Esophagus squamous epithelium (tissue), 5 donors: ENCODE measurements around the gene MATN1. TPM values are rescaled to one million over a fixed set of nuclear protein-coding genes. Genes with fewer than 3 reads are reported as not detected.

ENCODE experiments used
- DNase-seq: peaks from one replicate; lab custom pipeline; 2025; lab: John Stamatoyannopoulos, UW
- H3K27ac ChIP-seq, 4 donors: fragments of 200-600 bp; sonication (generic); one replicate each; pipeline ENCODE4 v1.5.1; 2016 to 2019; ENCODE audit warnings: mild to moderate bottlenecking in 1 of 4
- H3K27me3 ChIP-seq, 4 donors: fragments of 200-600 bp; sonication (generic); 1 replicate in 3 of 4; 2 replicates in 1 of 4; pipeline versions ENCODE4 v1.5.1 to v1.6.0; 2017 to 2021; ENCODE audit warnings: antibody characterized with exemption in 1 of 4
- H3K36me3 ChIP-seq, 3 donors: fragments of 200-600 bp; sonication (generic); one replicate each; pipeline ENCODE4 v1.5.1; 2016 to 2019
- H3K4me1 ChIP-seq, 3 donors: fragments of 200-600 bp; sonication (generic); one replicate each; pipeline ENCODE4 v1.5.1; 2017 to 2019
- H3K4me3 ChIP-seq, 4 donors: fragments of 200-600 bp; sonication (generic); 1 replicate in 3 of 4; 2 replicates in 1 of 4; pipeline ENCODE4 v1.5.1; 2016 to 2019; ENCODE audit warnings: mild to moderate bottlenecking in 2 of 4, moderate library complexity in 1 of 4
- H3K9me3 ChIP-seq, 3 donors: fragments of 200-600 bp; sonication (generic); one replicate each; pipeline ENCODE4 v1.5.1; 2016 to 2019
- CTCF ChIP-seq, 6 experiments: fragments of 450-650 bp in 4 of 6; fragments of 200-600 bp in 2 of 6; sonication (generic) in 2 of 6; IDR thresholded peaks; one replicate each; pipeline ENCODE4 v1.5.1; 2016 to 2019; ENCODE audit warnings: antibody characterized with exemption in 6 of 6, mild to moderate bottlenecking in 4 of 6, moderate library complexity in 4 of 6
- POLR2A ChIP-seq, 4 donors: fragments of 450-650 bp; IDR thresholded peaks; one replicate each; pipeline ENCODE4 v1.6.1; 2017; ENCODE audit warnings: antibody characterized with exemption in 4 of 4, mild to moderate bottlenecking in 4 of 4, moderate library complexity in 3 of 4
- WGBS, 2 donors: methylation state at CpG; one replicate each; pipeline ENCODE4 v1.1.5; 2018; 5-methylcytosine and 5-hydroxymethylcytosine counted together
- intact Hi-C: fragments of 100-400 bp; cut with DNase I; formaldehyde crosslinking; loops from one replicate; pipeline ENCODE4 v1.15.0; 2022
- total RNA-seq, 4 donors: library from RNA; depleted of rRNA; stranded (reverse); fragments of >200 nt; gene quantifications; one replicate each; pipeline ENCODE4 v1.1.0, GENCODE V29; 2016
- donor health status: DM: yes; HTN: yes; CAD: no.

Gene MATN1
- total RNA-seq, 4 donors from 2014 or later, result not detected

- intact Hi-C loops, result no loop called here
- Histone ChIP-seq H3K27ac (no peak overlapping the region), H3K9me3 (no peaks in the 10 kb centered on the region), H3K27me3 (peaks cover 0 to 9% (median 0%) of the 10 kb centered on the region in 4 donors), H3K4me1 (no peaks in the 10 kb centered on the region), H3K36me3 (peaks cover 0 to 32% (median 0%) of the 10 kb centered on the region in 3 donors), H3K4me3 (no peak overlapping the region)
- 81 to 94% methylated on average over 4 of the region's 4 CpGs for whole genome bisulfite sequencing, 2 donors
- no peak for DNase-seq
- TF ChIP-seq POLR2A (IDR thresholded peaks at IDR 0.05) (no peak), CTCF (IDR thresholded peaks at IDR 0.05) (no peak)
These were observed 10.7 kb upstream of the MATN1 start for GRCh38 chr1:30734106-30734505.

DNA sequence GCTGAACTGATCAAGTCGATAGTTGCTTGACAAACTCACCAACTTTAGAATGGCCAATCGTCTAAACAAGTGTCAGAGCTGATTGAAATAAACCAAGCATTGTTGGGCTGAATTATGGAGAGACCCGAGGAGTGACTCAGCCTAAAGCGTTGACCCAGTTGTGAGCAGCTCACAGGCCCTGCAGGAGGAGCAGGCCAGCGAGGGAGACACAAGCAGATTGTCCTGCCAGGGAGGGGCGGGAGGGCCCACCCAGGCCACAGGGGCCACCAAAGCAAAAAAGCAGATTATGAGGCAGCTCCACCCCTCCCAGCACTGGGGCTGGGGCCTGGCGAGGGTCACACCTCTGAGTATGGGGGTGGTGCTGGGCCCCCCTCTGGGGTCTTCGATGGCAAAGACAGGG lies 10.1 kb upstream of the MATN1 start:
- Histone ChIP-seq H3K4me1 (no peaks in the 10 kb centered on the region), H3K4me3 (no peak overlapping the region), H3K27ac (no peak overlapping the region), H3K36me3 (peaks cover 0 to 27% (median 0%) of the 10 kb centered on the region in 3 donors), H3K9me3 (no peaks in the 10 kb centered on the region), H3K27me3 (peaks cover 0 to 4% (median 0%) of the 10 kb centered on the region in 4 donors)
- 72 to 84% methylated on average over 7 of the region's 8 CpGs for WGBS, 2 donors
- intact Hi-C loops, result no loop called here
- DNase-seq, result no peak
- TF ChIP-seq POLR2A (IDR thresholded peaks at IDR 0.05), result no peak
- TF ChIP-seq CTCF (IDR thresholded peaks at IDR 0.05), result no peak

GRCh38 chr1:30732277-30732996 lies 9.1 kb upstream of the MATN1 start:
- WGBS, 2 donors, result 20 to 72% methylated on average over 1 to 7 of the region's 10 CpGs
- Histone ChIP-seq H3K27ac (no peak overlapping the region), H3K27me3 (no peaks in the 10 kb centered on the region), H3K36me3 (peaks cover 0 to 16% (median 0%) of the 10 kb centered on the region in 3 donors), H3K9me3 (no peaks in the 10 kb centered on the region), H3K4me3 (no peak overlapping the region), H3K4me1 (no peaks in the 10 kb centered on the region)
- no peak for TF ChIP-seq CTCF (IDR thresholded peaks at IDR 0.05)
- no peak for DNase-seq
- intact Hi-C loops, result no loop called here

DNA sequence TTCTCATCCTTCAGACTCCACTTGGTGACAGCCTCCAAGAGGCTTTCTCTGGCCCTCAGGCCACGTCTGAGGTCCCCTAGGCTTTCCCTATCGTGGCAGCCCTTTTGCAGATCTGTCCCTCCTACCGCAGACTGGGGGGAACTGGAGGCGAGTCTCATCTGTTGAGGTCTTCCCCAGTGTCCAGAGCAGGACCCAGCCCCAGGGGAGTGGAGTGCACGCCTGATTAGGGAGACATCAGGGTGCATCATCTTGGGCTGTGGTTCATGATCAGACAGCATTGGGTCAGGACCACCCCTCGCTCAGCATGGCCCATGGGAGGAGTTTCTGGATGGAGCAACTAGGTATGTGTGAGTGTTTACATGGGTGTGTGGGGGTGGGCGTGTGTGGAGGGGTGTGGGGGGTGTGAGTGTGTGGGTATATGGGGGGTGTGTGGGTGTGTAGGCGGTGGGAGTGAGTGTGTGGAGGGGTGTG lies 8.5 kb upstream of the MATN1 start:
- no peak overlapping the region for H3K4me3 ChIP-seq
- intact Hi-C loops, result no loop called here
- no peaks in the 10 kb centered on the region for H3K9me3 ChIP-seq
- 40 to 77% methylated on average over 2 of the region's 8 CpGs for WGBS, 2 donors
- TF ChIP-seq CTCF (IDR thresholded peaks at IDR 0.05) (no peak), POLR2A (IDR thresholded peaks at IDR 0.05) (no peak)
- no peaks in the 10 kb centered on the region for H3K27me3 ChIP-seq
- no peaks in the 10 kb centered on the region for H3K4me1 ChIP-seq
- no peak for DNase-seq
- H3K36me3 ChIP-seq, result peaks cover 0 to 12% (median 0%) of the 10 kb centered on the region in 3 donors
- no peak overlapping the region for H3K27ac ChIP-seq

- intact Hi-C loops, result no loop called here
- H3K27me3 ChIP-seq, result no peaks in the 10 kb centered on the region
- H3K9me3 ChIP-seq, result no peaks in the 10 kb centered on the region
- 73 to 75% methylated on average over 10 of the region's 10 CpGs for WGBS, 2 donors
- no peak overlapping the region for H3K4me3 ChIP-seq
- peaks cover 0 to 9% (median 0%) of the 10 kb centered on the region in 3 donors for H3K36me3 ChIP-seq
- no peak overlapping the region for H3K27ac ChIP-seq
- DNase-seq, result no peak
- TF ChIP-seq POLR2A (IDR thresholded peaks at IDR 0.05) (no peak), CTCF (IDR thresholded peaks at IDR 0.05) (no peak)
- H3K4me1 ChIP-seq, result no peaks in the 10 kb centered on the region
These were observed 7.9 kb upstream of the MATN1 start for GRCh38 chr1:30731109-30731805.
